HEK293 (cell line): Measurements from ENCODE around the gene NECAB3.

Experiments used
- ATF2 ChIP-seq: fragments of 450-650 bp; formaldehyde crosslinking; IDR thresholded peaks from 2 replicates; pipeline ENCODE4 v1.5.1; 2016; ENCODE audit warnings: missing biosample characterization, missing genetic modification characterization, low read depth
- CTCF ChIP-seq: fragments of 450-650 bp; formaldehyde crosslinking; IDR thresholded peaks from 2 replicates; pipeline ENCODE4 v1.5.1; 2016; ENCODE audit warnings: missing biosample characterization, missing genetic modification characterization
- RBAK ChIP-seq: fragments of 450-650 bp; formaldehyde crosslinking; IDR thresholded peaks from 2 replicates; pipeline ENCODE4 v1.5.1; 2016; ENCODE audit warnings: missing biosample characterization, missing genetic modification characterization
- TRIM28 ChIP-seq: IDR thresholded peaks from 2 replicates; pipeline ENCODE4 v1.6.1; 2011; ENCODE audit warnings: low read length, control low read depth, borderline replicate concordance
- ZNF175 ChIP-seq: fragments of 450-650 bp; formaldehyde crosslinking; IDR thresholded peaks from 2 replicates; pipeline ENCODE4 v1.5.1; 2016; ENCODE audit warnings: missing biosample characterization, missing genetic modification characterization
- ZNF350 ChIP-seq: fragments of 450-650 bp; formaldehyde crosslinking; IDR thresholded peaks from 2 replicates; pipeline ENCODE4 v1.5.0; 2017; ENCODE audit warnings: missing biosample characterization, mild to moderate bottlenecking, missing genetic modification characterization
- ZNF404 ChIP-seq: fragments of 450-650 bp; formaldehyde crosslinking; IDR thresholded peaks from 2 replicates; pipeline ENCODE4 v1.5.1; 2017; ENCODE audit warnings: missing biosample characterization, missing genetic modification characterization
- ZNF560 ChIP-seq: fragments of 450-650 bp; formaldehyde crosslinking; IDR thresholded peaks from 2 replicates; pipeline ENCODE4 v1.5.1; 2017; ENCODE audit warnings: missing biosample characterization, missing genetic modification characterization, borderline replicate concordance
- TF ChIP-seq, protein P1 (sequence below): fragments of 450-650 bp; formaldehyde crosslinking; IDR thresholded peaks from 2 replicates; pipeline ENCODE4 v1.5.1; 2016; ENCODE audit warnings: missing biosample characterization, missing genetic modification characterization
- TF ChIP-seq, protein P2 (sequence below): fragments of 450-650 bp; formaldehyde crosslinking; IDR thresholded peaks from 2 replicates; pipeline ENCODE4 v1.5.1; 2016; ENCODE audit warnings: missing biosample characterization, missing genetic modification characterization
- TF ChIP-seq, protein P3 (sequence below): fragments of 450-650 bp; formaldehyde crosslinking; IDR thresholded peaks from 2 replicates; pipeline ENCODE4 v1.5.1; 2016; ENCODE audit warnings: missing biosample characterization, missing genetic modification characterization

GRCh38 chr20:33660035-33660684 lies 14.1 kb downstream of the NECAB3 start:
- TF ChIP-seq ZNF404 (tag by site-specific recombination), result no peak
- no peak for TF ChIP-seq RBAK
- no peak for TF ChIP-seq CTCF (tag by site-specific recombination)
- no peak for TF ChIP-seq ZNF560 (tag by site-specific recombination)
- TF ChIP-seq ATF2 (tag by site-specific recombination), result no peak
- TF ChIP-seq ZNF175 (tag by site-specific recombination), result no peak
- TF ChIP-seq, protein P1, sequence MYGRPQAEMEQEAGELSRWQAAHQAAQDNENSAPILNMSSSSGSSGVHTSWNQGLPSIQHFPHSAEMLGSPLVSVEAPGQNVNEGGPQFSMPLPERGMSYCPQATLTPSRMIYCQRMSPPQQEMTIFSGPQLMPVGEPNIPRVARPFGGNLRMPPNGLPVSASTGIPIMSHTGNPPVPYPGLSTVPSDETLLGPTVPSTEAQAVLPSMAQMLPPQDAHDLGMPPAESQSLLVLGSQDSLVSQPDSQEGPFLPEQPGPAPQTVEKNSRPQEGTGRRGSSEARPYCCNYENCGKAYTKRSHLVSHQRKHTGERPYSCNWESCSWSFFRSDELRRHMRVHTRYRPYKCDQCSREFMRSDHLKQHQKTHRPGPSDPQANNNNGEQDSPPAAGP (tag by site-specific recombination), result no peak
- TF ChIP-seq, protein P2, sequence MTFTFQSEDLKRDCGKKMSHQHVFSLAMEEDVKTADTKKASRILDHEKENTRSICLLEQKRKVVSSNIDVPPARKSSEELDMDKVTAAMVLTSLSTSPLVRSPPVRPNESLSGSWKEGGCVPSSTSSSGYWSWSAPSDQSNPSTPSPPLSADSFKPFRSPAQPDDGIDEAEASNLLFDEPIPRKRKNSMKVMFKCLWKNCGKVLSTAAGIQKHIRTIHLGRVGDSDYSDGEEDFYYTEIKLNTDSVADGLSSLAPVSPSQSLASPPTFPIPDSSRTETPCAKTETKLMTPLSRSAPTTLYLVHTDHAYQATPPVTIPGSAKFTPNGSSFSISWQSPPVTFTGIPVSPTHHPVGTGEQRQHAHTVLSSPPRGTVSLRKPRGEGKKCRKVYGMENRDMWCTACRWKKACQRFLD (tag by site-specific recombination), result no peak
- TF ChIP-seq, protein P3, sequence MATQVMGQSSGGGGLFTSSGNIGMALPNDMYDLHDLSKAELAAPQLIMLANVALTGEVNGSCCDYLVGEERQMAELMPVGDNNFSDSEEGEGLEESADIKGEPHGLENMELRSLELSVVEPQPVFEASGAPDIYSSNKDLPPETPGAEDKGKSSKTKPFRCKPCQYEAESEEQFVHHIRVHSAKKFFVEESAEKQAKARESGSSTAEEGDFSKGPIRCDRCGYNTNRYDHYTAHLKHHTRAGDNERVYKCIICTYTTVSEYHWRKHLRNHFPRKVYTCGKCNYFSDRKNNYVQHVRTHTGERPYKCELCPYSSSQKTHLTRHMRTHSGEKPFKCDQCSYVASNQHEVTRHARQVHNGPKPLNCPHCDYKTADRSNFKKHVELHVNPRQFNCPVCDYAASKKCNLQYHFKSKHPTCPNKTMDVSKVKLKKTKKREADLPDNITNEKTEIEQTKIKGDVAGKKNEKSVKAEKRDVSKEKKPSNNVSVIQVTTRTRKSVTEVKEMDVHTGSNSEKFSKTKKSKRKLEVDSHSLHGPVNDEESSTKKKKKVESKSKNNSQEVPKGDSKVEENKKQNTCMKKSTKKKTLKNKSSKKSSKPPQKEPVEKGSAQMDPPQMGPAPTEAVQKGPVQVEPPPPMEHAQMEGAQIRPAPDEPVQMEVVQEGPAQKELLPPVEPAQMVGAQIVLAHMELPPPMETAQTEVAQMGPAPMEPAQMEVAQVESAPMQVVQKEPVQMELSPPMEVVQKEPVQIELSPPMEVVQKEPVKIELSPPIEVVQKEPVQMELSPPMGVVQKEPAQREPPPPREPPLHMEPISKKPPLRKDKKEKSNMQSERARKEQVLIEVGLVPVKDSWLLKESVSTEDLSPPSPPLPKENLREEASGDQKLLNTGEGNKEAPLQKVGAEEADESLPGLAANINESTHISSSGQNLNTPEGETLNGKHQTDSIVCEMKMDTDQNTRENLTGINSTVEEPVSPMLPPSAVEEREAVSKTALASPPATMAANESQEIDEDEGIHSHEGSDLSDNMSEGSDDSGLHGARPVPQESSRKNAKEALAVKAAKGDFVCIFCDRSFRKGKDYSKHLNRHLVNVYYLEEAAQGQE (tag by site-specific recombination), result no peak
- no peak for TF ChIP-seq ZNF350 (tag by site-specific recombination)
- TF ChIP-seq TRIM28, result no peak
